SU-DHL-6 (cell line): ENCODE data around the gene KIF2C.

ENCODE experiments used
- H2AFZ ChIP-seq: fragments of 200-600 bp; sonication (generic); 2 replicates; pipeline ENCODE4 v1.6.1; 2014; ENCODE audit warnings: low read depth, mild to moderate bottlenecking, moderate library complexity, mixed read lengths, antibody characterized with exemption, low read length; ENCODE audit not compliant: severe bottlenecking
- H3F3A ChIP-seq: fragments of 200-600 bp; shearing (Covaris generic); 2 replicates; pipeline ENCODE4 v1.6.0; 2016; ENCODE audit warnings: antibody characterized with exemption, mild to moderate bottlenecking; ENCODE audit not compliant: insufficient read depth
- H3K27ac ChIP-seq: fragments of 200-600 bp; sonication (generic); 2 replicates; pipeline ENCODE4 v1.5.1; 2016; ENCODE audit warnings: low read depth, mild to moderate bottlenecking, low read length, moderate library complexity, mixed read lengths
- H3K27me3 ChIP-seq: fragments of 200-600 bp; sonication (generic), shearing (Covaris generic); 2 replicates; pipeline ENCODE4 v1.6.0; 2014; ENCODE audit warnings: mild to moderate bottlenecking, low read length
- H3K36me3 ChIP-seq: fragments of 200-600 bp; sonication (generic); 2 replicates; pipeline ENCODE4 v1.6.1; 2014; ENCODE audit warnings: mild to moderate bottlenecking, low read length, mixed read lengths
- H3K4me2 ChIP-seq: fragments of 300-600, 200-600 bp; shearing (Covaris generic), sonication (generic); 2 replicates; pipeline ENCODE4 v1.6.0; 2014; ENCODE audit warnings: low read length, low read depth, mild to moderate bottlenecking; ENCODE audit not compliant: poor library complexity, severe bottlenecking
- H3K4me3 ChIP-seq: fragments of 200-600 bp; sonication (generic); 2 replicates; pipeline ENCODE4 v1.5.1; 2014; ENCODE audit warnings: antibody characterized with exemption, low read length, mild to moderate bottlenecking, mixed read lengths; ENCODE audit not compliant: insufficient read depth, poor library complexity, severe bottlenecking
- H3K79me2 ChIP-seq: fragments of 200-600 bp; sonication (generic); 2 replicates; pipeline ENCODE4 v1.6.1; 2014; ENCODE audit warnings: mild to moderate bottlenecking, low read length, moderate library complexity; ENCODE audit not compliant: insufficient read depth
- H3K9ac ChIP-seq: fragments of 200-600 bp; sonication (generic); 2 replicates; pipeline ENCODE4 v1.7.0; 2014; ENCODE audit warnings: mild to moderate bottlenecking, low read length
- H3K9me2 ChIP-seq: fragments of 200-600 bp; sonication (generic); replicated peaks from 2 replicates; pipeline ENCODE4 v1.6.1; 2014; ENCODE audit warnings: low read length; ENCODE audit not compliant: insufficient read depth
- H3K9me3 ChIP-seq: fragments of 200-600 bp; sonication (generic); 2 replicates; pipeline ENCODE4 v1.6.1; 2014; ENCODE audit warnings: low read length, mixed read lengths; ENCODE audit not compliant: insufficient read depth
- H4K20me1 ChIP-seq: fragments of 200-600 bp; sonication (generic); 2 replicates; pipeline ENCODE4 v1.6.1; 2014; ENCODE audit warnings: low read depth, mild to moderate bottlenecking, antibody characterized with exemption, low read length, moderate library complexity, mixed read lengths
- CTCF ChIP-seq: fragments of 200-600 bp; sonication (generic); IDR thresholded peaks from one replicate; pipeline ENCODE4 v1.5.1; 2017; ENCODE audit warnings: antibody characterized with exemption, mild to moderate bottlenecking, low read length, moderate library complexity; ENCODE audit not compliant: insufficient read depth, poor library complexity, severe bottlenecking
- EZH2phosphoT487 ChIP-seq: fragments of 200-600 bp; sonication (generic), shearing (Covaris generic); conservative IDR thresholded peaks from 2 replicates; pipeline ENCODE4 v1.6.1; 2018; ENCODE audit warnings: mild to moderate bottlenecking, antibody characterized with exemption, low read length, moderate library complexity, mixed read lengths

KIF2C gene

GRCh38 chr1:44739307-44740178 lies at the start of gene KIF2C:
Gene KIF2C, plus strand, starts transcription at chr1:44739837. Its CDS starts 96 bp downstream, at chr1:44739933.
- peak within 1 kb of the TSS; percentile 77 for H3K27ac ChIP-seq
- H2AFZ ChIP-seq, result peak within 1 kb of the TSS; percentile 45
- H3K4me3 ChIP-seq, result peak within 1 kb of the TSS; percentile 80
- peak within 1 kb of the TSS; percentile 95 for H3K9ac ChIP-seq
- H3K36me3 ChIP-seq, result peaks cover 11% of the 10 kb centered on the region
- peaks cover 43% of the 10 kb centered on the region for H3K79me2 ChIP-seq
- H3K9me3 ChIP-seq, result no peaks in the 10 kb centered on the region
- no peaks in the 10 kb centered on the region for H3F3A ChIP-seq
- H3K4me2 ChIP-seq, result peak within 1 kb of the TSS; percentile 97
- no peaks in the 10 kb centered on the region for H3K9me2 ChIP-seq
- H4K20me1 ChIP-seq, result no peaks in the 10 kb centered on the region
- H3K27me3 ChIP-seq, result no peaks in the 10 kb centered on the region
- TF ChIP-seq EZH2phosphoT487 (no peak), CTCF (no peak)

GRCh38 chr1:44693159-44693558 lies 46.5 kb upstream of the KIF2C start:
- Histone ChIP-seq H3F3A (peaks cover 15% of the 10 kb centered on the region), H3K27ac (no peak overlapping the region; the same call in 1 of the 2 replicates), H3K9me3 (no peaks in the 10 kb centered on the region), H3K9me2 (no peaks in the 10 kb centered on the region), H3K36me3 (no peaks in the 10 kb centered on the region), H2AFZ (no peak overlapping the region), H3K4me2 (no peak overlapping the region), H3K79me2 (no peaks in the 10 kb centered on the region), H3K4me3 (no peak overlapping the region), H4K20me1 (no peaks in the 10 kb centered on the region), H3K27me3 (no peaks in the 10 kb centered on the region), H3K9ac (no peak overlapping the region)
- no peak for TF ChIP-seq EZH2phosphoT487
- no peak for TF ChIP-seq CTCF

- H3K4me3 ChIP-seq, result no peak overlapping the region
- no peaks in the 10 kb centered on the region for H3K36me3 ChIP-seq
- no peak overlapping the region for H3K4me2 ChIP-seq
- H3F3A ChIP-seq, result peaks cover 15% of the 10 kb centered on the region
- no peaks in the 10 kb centered on the region for H3K9me3 ChIP-seq
- H3K27me3 ChIP-seq, result no peaks in the 10 kb centered on the region
- peak overlapping the region; percentile 69; the same call in 1 of the 2 replicates for H3K27ac ChIP-seq
- TF ChIP-seq EZH2phosphoT487, result no peak
- no peak for TF ChIP-seq CTCF
- no peaks in the 10 kb centered on the region for H3K79me2 ChIP-seq
- no peaks in the 10 kb centered on the region for H3K9me2 ChIP-seq
- H2AFZ ChIP-seq, result no peak overlapping the region
- no peak overlapping the region for H3K9ac ChIP-seq
- no peaks in the 10 kb centered on the region for H4K20me1 ChIP-seq
Measured at GRCh38 chr1:44693900-44694299, 45.7 kb upstream of the KIF2C start.
